GM19372 (cell line): ENCODE results near the gene SLC43A1.

Experiments used
- ATAC-seq: cut with Tn5 transposase; IDR thresholded peaks from one replicate; pipeline ENCODE4 v1.9.1; 2021; ENCODE audit warnings: mild to moderate bottlenecking, low read depth, moderate library complexity; ENCODE audit not compliant: unreplicated experiment

The SLC43A1 gene

DNA sequence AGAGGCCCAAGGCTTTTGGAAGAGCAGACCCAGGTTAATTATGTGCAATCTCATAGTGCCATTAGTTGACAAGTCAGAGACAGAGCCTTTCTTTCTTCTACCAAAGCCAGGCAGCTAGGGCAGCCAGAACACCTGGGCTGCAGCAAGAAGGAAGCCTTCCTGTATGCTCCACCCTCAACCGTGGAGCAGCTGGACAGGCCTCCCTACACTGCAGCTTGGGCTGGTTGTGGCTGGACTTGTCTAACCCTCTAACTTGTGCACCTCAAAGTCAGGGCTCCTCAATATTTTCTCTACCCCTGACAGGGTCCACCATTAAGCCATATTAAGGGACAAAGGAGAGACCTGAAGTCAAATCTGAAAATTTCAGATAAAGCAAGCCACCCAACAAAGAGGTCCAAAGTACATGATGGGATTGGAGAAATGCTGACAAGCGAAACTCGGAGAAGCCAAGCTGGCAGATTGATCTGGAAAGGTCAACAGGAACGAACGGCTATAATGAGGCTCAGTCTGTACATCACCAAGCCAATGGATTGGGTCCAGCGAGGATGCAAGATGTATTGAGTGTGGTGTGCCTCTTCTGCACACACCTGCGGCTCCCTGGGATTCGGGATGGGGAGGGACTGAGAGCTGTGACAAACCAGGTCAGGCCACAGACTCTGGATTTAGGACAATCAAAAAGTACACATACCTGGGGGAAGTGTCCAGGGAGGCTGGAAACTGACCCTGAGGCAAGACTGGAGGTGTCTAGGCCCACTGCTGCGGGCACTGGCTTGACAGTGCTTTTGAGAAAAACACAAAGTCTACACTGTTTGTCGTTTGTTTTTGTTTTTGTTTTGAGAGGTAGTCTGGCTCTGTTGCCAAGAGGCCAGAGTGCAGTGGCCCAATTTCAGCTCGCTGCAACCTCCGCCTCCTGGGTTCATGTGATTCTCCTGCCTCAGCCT is 76.9 kb downstream of the SLC43A1 start:
- ATAC-seq, result no peak

DNA sequence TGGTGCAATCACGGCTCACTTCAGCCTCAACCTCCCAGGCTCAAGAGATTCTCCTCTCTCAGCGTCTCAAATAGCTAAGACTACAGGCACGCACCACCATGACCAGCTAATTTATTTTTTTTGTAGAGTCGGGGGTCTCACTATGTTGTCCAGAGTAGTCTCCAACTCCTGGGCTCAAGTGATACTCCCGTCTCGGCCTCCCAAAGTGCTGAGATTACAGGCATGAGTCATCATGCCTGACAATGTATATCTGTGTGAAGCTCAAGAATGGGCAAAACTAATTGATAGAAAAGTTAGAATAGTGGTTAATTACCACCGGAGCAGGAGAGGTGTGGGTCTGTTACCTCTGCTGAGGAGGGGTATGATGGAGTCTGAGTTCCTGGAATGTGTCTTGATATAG is 79.5 kb downstream of the SLC43A1 start:
- no peak for ATAC-seq

DNA sequence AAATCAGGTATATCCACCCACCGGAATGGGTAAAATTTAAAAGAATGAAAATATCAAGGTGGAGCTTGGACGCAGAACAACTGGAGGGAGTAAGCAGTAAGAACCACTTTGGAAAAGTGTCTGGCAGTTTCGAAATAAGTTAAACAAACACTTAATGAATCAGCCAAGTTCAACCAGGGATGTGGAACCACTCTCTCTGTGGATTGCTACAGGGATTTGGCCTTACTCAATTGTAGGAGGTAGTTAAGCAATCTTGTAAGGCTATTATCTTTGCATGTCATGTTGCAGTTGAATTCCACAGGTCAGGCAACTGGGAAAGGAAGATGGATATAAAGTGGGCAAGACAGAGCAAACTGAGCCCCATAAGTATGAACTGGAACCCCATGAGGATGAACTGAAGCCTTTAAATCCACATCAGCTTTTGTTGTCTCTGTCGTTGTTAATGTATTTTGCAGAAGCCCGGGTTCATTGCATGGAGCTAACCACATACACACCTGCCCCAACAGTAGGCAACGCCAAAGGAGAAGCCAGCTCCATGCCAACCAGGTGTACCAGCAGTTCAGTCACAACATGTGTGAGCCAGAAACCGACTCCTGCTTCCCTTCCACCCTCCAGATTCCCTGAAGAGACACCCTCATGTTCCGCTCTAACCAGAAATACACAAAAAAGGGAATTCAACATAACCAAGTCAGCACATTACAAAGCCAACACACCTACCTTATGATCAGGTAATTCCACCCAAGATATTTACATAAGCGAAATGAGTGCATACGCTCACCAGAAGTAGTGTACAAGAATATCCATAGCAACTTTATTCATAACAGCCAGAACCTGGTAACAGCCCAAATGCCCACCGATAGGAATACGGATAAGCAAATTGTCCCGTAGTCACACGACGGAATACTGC is 80.6 kb downstream of the SLC43A1 start:
- no peak for ATAC-seq
